ENCODE data around the gene ASCC3.

The ASCC3 gene

DNA sequence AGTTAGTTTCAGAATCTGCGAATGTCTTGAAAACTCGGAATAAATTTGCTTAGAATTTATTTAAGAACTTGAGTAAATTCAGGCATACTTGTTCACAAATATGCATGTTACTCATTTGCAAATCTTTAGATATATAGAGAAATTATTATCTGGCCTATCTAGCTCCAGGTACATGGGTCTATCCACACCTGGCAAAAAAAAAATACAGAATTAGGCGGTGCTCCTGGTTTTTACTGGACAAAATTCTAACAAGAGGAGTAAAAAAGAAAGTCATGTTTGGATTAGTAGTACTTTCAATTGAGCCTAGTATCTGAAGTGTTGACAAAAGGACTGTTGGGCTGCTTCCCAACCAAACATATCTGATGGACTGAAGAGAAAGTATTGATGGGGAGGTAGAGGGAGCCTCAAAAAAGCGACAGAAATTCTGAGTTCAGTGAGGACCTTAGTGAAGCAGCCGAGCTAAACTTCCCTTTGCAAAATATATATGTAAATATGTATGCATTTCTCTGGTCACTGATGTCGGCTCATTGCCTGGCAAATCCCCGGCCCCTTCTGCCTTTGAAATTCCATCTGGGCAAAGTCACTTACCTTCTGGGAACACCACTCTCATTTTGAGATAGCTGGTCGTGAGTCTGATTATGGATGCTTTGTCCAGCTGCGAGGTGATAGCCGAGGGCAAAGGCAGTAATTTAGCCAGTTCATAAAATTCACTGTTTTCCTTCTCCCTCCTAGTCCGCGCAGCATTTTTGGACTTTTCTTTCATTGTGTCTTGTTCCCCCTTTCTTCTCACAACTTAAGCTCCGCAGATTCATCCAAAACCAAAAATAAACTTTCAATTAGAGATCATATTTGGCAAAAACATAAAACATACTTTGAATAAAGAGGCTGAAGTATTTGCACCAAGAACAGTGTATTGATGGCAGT, 418.2 kb downstream of the ASCC3 start:
- DNase-seq: no peak

DNA sequence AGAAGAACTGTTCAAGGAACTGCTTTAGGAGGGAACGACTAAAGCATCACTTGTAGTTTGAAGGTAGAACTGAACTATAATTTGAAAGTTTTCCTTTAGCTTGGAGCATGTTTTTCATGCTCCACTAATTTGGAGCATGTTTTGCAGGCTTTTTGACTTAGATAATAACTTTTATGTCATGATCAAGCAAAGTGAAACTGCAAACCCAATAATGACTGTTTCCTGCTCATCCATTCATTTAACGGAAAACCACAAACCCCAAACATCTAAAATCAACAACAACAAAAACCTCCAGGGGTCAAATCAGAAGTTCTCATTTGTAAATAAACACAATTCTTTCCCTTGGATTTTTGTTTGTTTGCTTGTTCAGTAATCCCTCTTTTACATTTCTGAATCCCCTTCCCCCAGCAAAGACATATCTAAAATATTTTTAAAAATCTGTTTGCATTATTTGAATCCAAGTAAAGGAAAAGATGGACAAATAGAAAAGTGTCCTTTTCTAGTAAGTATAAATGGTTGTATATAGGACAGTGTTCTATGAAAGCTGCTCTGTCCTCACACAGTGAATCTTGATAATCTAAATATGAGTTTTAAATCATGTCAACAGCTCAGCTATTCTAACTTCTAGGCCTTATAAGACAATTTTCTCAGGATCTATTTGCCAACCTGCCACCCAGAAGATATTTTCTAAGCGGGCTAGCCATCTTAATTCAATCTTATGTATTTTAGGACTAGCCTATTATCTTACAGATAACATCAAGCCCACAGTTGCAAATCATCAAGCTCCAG, 419.0 kb downstream of the ASCC3 start:
- DNase-seq: no peak

DNA sequence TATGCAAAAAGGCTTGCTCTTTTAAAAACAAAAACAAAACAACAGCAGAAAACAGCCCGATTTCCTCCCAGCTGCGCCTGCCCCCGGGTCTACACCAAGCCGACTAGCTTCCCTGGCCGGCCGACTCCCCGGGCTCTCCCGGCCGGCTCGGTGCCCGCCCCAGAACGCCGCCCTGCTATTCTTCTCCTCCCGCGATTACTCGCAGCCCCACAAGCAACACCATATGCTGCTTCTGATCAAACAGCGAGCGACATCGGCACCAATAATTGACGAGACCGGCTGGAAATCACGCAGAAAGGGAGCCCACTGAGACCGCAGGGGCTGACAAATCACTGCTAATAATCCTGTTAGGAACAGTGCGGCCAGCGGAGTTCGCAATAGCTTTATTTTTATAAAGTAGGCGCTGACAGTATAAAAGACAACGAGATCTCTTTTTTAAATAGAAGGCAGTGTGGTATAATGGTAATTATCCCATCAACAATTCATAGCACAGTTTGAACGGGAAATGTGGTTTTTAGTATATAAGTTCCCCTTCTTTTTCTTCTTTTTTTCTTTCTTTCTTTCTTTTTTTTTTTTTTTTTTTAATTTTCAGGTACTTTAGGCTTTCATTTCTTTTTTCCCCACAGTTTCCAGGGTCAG, 419.7 kb downstream of the ASCC3 start:
- DNase-seq: peak in 1 of 3 donors; percentile 32

DNA sequence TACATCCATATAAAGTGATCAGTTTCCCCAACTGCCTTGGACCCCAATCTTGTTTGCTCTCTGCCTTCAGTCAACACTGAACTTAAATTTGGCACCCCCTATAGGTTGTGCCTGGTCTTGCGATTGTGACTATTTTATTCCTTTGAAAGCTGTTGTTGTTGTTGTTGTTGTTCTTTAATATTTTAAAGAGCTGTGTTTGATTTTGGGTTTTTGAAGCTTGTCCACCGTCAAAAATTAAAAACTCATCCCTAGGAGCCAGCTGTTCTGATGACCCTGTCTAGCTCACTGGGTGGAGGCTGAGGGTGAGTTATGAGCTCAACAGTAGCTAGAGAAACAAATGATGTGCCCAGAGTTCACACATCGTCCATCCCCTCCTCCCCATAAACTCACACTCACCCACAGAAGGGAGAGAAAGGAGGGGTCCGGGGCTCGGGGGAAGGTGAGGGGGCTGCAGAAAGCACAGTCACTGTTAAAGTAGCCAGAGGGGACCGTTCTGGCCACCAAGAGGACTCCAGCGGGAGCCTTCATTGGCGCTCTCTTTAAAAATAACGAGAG, 420.4 kb downstream of the ASCC3 start:
- no peak for DNase-seq

DNA sequence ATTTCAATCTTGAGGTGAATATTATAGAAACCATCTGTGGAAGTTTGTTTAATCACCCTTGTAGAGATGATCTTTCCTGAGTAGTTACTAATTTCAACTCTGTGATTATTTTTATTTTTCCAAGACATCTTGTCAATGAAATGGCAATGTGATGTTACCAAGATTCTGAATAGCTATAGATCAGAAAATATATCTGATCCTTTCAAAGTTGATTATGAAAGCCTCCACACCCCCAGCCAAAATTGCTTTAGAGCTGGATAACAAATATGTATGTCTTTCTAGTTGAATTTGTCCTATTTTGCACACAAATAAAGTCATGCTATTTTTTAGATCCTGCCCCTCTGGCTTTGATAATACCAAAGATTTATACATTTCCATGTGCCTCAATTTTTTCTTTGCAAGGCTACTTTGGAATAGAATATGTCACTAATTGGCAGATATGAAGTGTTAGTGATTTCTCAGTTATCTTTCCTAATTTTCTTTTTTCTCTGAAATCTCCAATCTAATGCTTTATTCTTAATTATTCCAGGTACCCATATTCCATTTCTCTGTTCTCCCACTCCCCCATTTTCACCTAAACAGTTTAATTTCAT, 421.4 kb downstream of the ASCC3 start:
- no peak for DNase-seq

DNA sequence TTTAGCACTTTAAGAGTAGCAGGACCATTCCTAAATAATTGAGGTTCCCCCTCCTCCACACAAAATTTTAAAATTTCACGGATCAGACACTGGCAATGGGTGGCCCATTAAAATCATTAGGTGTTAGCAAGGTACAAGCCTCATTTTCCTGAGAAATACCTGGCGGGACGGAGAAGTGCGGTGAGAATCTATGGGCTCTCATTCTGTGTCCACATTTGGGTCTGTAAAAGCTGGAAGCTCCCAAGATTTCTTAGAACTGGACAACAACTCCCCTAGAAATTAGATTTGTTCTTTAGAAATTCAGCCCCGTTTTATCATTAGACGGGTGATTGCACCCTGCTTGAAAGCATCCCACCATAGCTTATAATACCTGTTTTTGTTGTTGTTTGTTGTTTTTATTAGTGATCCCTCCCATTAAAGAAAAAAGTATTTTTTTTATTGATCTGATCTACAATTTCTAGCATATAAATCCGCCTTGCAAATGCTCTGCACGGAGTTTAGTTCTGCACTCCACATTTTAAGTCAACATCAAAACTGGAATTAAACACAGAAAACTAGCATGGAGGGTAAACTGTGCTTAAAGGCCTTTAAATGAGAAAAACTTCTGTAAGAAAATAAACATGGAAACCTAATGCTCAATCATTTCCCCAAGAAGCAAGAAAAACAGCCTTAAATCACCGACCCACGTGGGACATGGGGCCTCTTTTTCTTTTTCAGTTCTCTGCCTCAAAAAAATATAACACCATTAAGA, 422.1 kb downstream of the ASCC3 start:
- no peak for DNase-seq

All from suppressor macrophage treated with lipopolysaccharide for 1 hour (primary cell).